ENCODE results near the gene ACP7. TPM values are rescaled to one million over a fixed set of nuclear protein-coding genes. Genes with fewer than 3 reads are reported as not detected.

The ACP7 gene
- total RNA-seq, 1 donor from 2014 or later = not detected

DNA sequence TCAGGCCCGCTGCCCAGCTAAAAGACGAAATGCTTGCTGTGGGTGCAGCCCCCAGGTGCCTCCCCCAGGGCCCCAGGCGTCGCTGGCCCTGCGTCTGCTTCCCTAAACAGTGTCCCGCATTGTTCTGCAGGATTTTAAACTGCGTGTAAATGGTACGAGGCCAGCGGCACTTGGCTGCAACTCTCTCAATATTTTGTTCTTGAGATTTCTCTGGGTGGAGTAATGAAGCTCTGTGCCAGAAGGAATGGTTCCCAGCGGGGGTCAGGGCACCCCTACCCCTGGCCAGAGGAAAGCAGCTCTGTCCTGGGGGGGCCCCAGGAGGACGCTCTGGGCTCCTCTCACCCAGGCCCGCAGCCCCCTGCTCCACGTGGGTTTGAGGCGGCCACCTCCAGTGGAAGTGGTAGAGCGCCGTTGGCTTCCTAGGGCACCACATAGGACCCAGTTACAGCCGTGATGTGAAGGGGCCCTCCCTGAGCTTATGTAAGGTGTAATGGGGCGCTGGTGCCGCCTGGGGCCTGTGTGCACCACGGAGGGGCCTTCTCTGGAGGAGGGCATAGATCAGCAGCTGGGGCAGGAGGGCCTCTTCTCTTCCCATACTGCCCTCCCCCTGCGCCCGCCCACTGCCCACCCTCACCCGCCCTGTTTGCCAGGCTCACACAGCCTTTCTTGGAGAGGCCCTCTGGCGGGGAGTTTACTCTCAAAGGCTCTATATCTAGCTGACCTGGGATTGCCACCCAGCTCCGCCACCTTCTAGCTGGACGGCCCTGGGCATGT is 61.2 kb downstream of the ACP7 start:
- ATAC-seq = peak; percentile 67 to 79
- peak overlapping the region; percentile 73 for H3K27ac ChIP-seq
- H3K27me3 ChIP-seq (ENCODE audit: low read depth) = no peaks in the 10 kb centered on the region
- peaks cover 54% of the 10 kb centered on the region for H3K4me1 ChIP-seq
- H3K9me3 ChIP-seq = no peaks in the 10 kb centered on the region
- DNase-seq = no peak
- H3K4me3 ChIP-seq = peak overlapping the region; percentile 18
- peaks cover 8% of the 10 kb centered on the region for H3K36me3 ChIP-seq
- intact Hi-C loops (cut with DNase I) = no loop called here
- TF ChIP-seq, protein P1, sequence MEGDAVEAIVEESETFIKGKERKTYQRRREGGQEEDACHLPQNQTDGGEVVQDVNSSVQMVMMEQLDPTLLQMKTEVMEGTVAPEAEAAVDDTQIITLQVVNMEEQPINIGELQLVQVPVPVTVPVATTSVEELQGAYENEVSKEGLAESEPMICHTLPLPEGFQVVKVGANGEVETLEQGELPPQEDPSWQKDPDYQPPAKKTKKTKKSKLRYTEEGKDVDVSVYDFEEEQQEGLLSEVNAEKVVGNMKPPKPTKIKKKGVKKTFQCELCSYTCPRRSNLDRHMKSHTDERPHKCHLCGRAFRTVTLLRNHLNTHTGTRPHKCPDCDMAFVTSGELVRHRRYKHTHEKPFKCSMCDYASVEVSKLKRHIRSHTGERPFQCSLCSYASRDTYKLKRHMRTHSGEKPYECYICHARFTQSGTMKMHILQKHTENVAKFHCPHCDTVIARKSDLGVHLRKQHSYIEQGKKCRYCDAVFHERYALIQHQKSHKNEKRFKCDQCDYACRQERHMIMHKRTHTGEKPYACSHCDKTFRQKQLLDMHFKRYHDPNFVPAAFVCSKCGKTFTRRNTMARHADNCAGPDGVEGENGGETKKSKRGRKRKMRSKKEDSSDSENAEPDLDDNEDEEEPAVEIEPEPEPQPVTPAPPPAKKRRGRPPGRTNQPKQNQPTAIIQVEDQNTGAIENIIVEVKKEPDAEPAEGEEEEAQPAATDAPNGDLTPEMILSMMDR (IDR thresholded peaks at IDR 0.05) = no peak

DNA sequence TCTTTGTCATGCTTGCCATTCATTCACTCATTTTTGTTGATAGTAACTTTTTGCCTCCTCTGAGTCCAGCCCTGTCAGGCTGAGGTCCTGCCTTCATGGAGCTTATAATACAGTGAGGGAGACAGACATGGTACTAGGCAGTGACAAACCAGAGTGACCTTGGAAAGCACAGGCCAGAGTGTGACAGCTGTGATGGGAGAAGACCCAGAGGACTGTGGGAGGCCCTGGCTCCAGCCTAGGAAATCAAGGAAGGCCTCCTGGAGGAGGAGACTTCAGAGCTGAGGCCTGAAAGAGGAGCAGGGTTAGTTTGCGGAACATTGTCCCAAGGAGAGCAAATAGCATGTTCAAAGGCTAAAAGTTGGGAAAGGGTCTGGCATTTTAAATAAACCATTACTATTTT is 61.9 kb downstream of the ACP7 start:
- TF ChIP-seq, protein P1 (IDR thresholded peaks at IDR 0.05) = no peak
- H3K27me3 ChIP-seq (ENCODE audit: low read depth) = no peaks in the 10 kb centered on the region
- DNase-seq (no peak), ATAC-seq (no peak)
- no peak overlapping the region for H3K4me3 ChIP-seq
- H3K9me3 ChIP-seq = no peaks in the 10 kb centered on the region
- H3K27ac ChIP-seq = peak overlapping the region; percentile 73
- intact Hi-C loops (cut with DNase I) = no loop called here
- peaks cover 49% of the 10 kb centered on the region for H3K4me1 ChIP-seq
- peaks cover 8% of the 10 kb centered on the region for H3K36me3 ChIP-seq

DNA sequence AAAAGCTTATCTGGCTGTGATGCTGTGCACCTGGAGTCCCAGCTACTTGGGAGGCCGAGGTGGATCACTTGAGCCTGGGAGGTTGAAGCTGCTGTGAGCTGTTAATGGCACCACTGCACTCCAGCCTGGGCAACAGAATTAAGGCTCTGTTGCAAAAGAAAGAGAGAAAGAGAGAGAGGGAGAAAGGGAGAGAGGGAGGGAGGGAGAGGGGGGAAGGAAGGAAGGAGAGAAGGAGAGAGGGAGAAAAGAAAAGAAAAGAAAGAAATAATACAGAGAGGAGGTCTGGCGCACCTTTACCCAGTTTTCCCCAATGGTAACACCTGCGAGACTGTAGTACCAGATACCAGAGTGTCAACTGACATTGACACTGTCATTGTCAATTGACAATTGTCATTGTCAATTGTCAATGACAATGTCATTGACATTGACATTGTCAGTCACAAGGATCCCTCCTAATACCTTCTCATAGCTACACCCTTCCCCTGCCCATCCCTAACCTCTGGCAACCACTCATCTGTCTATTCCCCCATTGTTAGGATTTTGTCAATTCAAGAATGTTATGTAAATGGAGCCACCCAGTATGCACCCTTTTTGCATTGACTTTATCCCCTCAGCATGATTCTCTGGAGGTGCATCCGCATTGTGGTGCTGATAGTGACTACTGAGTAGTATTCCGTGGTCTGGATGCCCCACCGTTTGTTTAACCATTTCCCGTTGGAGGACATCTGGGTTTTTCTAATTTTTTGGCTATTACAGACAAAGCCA is 62.7 kb downstream of the ACP7 start:
- Histone ChIP-seq H3K4me3 (no peak overlapping the region), H3K9me3 (no peaks in the 10 kb centered on the region), H3K4me1 (peaks cover 49% of the 10 kb centered on the region), H3K27me3 (ENCODE audit: low read depth) (no peaks in the 10 kb centered on the region), H3K36me3 (peaks cover 8% of the 10 kb centered on the region), H3K27ac (no peak overlapping the region)
- TF ChIP-seq, protein P1 (IDR thresholded peaks at IDR 0.05) = no peak
- ATAC-seq (no peak), DNase-seq (no peak)
- intact Hi-C loops (cut with DNase I) = no loop called here

- H3K27ac ChIP-seq = no peak overlapping the region
- peaks cover 8% of the 10 kb centered on the region for H3K36me3 ChIP-seq
- no peaks in the 10 kb centered on the region for H3K9me3 ChIP-seq
- no peak overlapping the region for H3K4me3 ChIP-seq
- peaks cover 43% of the 10 kb centered on the region for H3K4me1 ChIP-seq
- intact Hi-C loops (cut with DNase I) = no loop called here
- TF ChIP-seq, protein P1 (IDR thresholded peaks at IDR 0.05) = no peak
- no peaks in the 10 kb centered on the region for H3K27me3 ChIP-seq (ENCODE audit: low read depth)
- DNase-seq = no peak
- ATAC-seq = no peak
Measured at GRCh38 chr19:39147480-39147879, 63.3 kb downstream of the ACP7 start.

DNA sequence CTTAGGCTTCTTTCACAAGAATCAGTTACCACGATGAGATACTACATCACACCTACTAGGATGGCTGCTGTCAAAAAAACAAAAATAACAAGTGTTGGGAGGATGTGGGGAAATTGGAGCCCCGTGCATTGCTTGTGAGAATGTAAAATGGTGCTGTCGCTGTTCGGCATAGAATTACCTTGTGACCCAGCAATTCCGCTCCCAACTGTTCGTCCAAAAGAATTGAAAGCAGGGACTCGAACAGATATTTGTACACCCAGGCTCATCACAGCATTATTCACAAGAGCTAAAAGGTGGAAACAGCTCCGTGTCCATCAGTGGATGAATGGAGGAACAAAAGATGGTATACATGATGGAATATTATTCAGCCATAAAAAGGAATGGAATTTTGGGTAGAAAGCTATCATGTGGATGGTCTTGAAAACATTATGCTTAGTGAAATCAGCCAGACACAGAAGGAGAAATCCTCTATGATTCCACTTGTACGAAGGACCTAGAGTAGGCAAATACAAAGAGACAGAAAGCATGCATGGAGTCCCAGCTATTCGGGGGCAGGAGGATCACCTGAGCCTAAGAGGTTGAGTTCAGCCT is 64.9 kb downstream of the ACP7 start:
- no peak for ATAC-seq
- no peak for DNase-seq
- TF ChIP-seq, protein P1 (IDR thresholded peaks at IDR 0.05) = no peak
- H3K9me3 ChIP-seq = no peaks in the 10 kb centered on the region
- no peak overlapping the region for H3K27ac ChIP-seq
- H3K36me3 ChIP-seq = peaks cover 14% of the 10 kb centered on the region
- intact Hi-C loops (cut with DNase I) = no loop called here
- peaks cover 35% of the 10 kb centered on the region for H3K4me1 ChIP-seq
- no peaks in the 10 kb centered on the region for H3K27me3 ChIP-seq (ENCODE audit: low read depth)
- H3K4me3 ChIP-seq = no peak overlapping the region
